Measurements from ENCODE around the gene GREM2. TPM values are rescaled to one million over a fixed set of nuclear protein-coding genes. Genes with fewer than 3 reads are reported as not detected.
A peak's percentile ranks its signal among the peaks of the same experiment; 100 is the strongest.

The GREM2 gene
- total and polyA plus RNA-seq, 2 experiments from 2014 or later: 0.18 to 0.21 TPM

GRCh38 chr1:240597153-240597745 lies 14.7 kb downstream of the GREM2 start:
- no peaks in the 10 kb centered on the region for H3F3A ChIP-seq (replicated peaks; ENCODE audit: low read depth)
- DNase-seq (ENCODE audit: low spot score) (no peak), ATAC-seq (no peak)
- H3K27ac ChIP-seq (ENCODE audit: low read depth): no peak overlapping the region
- H4K20me1 ChIP-seq (replicated peaks; ENCODE audit: insufficient read depth): no peaks in the 10 kb centered on the region
- TF ChIP-seq CREB1 (CRISPR knock-in tag; IDR thresholded peaks at IDR 0.05; ENCODE audit: low read depth): no peak
- no peak for TF ChIP-seq ZNF114 (CRISPR knock-in tag; IDR thresholded peaks at IDR 0.05)
- TF ChIP-seq JUNB (IDR thresholded peaks at IDR 0.05; ENCODE audit: unreplicated experiment): no peak
- no peak for TF ChIP-seq ZNF462 (CRISPR knock-in tag; IDR thresholded peaks at IDR 0.05)
- TF ChIP-seq NANOG (IDR thresholded peaks at IDR 0.05; ENCODE audit: borderline replicate concordance): no peak
- TF ChIP-seq ZNF331 (CRISPR knock-in tag; IDR thresholded peaks at IDR 0.05; ENCODE audit: low read depth): no peak
- TF ChIP-seq EZH2phosphoT487 (IDR thresholded peaks at IDR 0.05; ENCODE audit: unreplicated experiment): no peak
- no peak for TF ChIP-seq STAT1 (IDR thresholded peaks at IDR 0.05; ENCODE audit: unreplicated experiment)
- TF ChIP-seq EZH2 (IDR thresholded peaks at IDR 0.05; ENCODE audit: low read depth, unreplicated experiment): no peak
- TF ChIP-seq, protein P1, sequence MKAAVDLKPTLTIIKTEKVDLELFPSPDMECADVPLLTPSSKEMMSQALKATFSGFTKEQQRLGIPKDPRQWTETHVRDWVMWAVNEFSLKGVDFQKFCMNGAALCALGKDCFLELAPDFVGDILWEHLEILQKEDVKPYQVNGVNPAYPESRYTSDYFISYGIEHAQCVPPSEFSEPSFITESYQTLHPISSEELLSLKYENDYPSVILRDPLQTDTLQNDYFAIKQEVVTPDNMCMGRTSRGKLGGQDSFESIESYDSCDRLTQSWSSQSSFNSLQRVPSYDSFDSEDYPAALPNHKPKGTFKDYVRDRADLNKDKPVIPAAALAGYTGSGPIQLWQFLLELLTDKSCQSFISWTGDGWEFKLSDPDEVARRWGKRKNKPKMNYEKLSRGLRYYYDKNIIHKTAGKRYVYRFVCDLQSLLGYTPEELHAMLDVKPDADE (IDR thresholded peaks at IDR 0.05): no peak
- TF ChIP-seq REST (IDR thresholded peaks at IDR 0.05; ENCODE audit: unreplicated experiment): no peak
- TF ChIP-seq POLR2AphosphoS5 (IDR thresholded peaks at IDR 0.05; ENCODE audit: low read depth): no peak
- no peak overlapping the region for H3K4me3 Mint-ChIP-seq
- H3K36me3 ChIP-seq (ENCODE audit: insufficient read depth): no peaks in the 10 kb centered on the region
- no peaks in the 10 kb centered on the region for H3K79me2 ChIP-seq (replicated peaks; ENCODE audit: insufficient read depth)
- H3K27ac Mint-ChIP-seq: no peak overlapping the region; the same call in 1 of the 2 replicates
- no peaks in the 10 kb centered on the region for H3K4me1 Mint-ChIP-seq
- H3K4me3 ChIP-seq: no peak overlapping the region
- no peaks in the 10 kb centered on the region for H3K9me2 ChIP-seq (ENCODE audit: insufficient read depth)
- H3K27me3 Mint-ChIP-seq (ENCODE audit: insufficient read depth, low read depth, poor library complexity): peaks cover 2% of the 10 kb centered on the region
- H3K9me3 Mint-ChIP-seq: no peaks in the 10 kb centered on the region
- H3K36me3 Mint-ChIP-seq (ENCODE audit: low read depth): no peaks in the 10 kb centered on the region
- no peak overlapping the region for H3K4me2 ChIP-seq
- H3K4me1 ChIP-seq (ENCODE audit: insufficient read depth): no peaks in the 10 kb centered on the region
- peak overlapping the region; percentile 44 for H2AFZ ChIP-seq
- H3K27me3 ChIP-seq (ENCODE audit: insufficient read depth): no peaks in the 10 kb centered on the region
